ENCODE measurements around the gene CNOT11.

DNA sequence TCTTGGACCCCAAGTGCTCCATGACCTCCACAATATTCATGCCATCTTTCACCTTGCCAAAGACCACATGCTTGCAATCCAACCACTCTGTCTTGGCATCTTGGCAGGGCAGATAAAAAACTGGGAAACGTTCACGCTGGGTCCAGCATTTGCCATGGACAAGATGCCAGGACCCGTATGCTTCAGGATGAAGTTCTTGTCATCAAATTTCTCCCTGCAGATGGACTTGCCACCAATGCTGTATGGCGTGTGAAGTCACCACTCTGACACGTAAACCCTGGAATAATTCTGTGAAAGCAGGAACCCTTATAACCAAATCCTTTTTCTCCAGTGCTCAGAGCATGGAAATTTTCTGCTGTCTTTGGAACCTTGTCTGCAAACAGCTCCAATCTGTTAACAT is 21.5 kb downstream of the CNOT11 start:
- TF ChIP-seq, protein P1, sequence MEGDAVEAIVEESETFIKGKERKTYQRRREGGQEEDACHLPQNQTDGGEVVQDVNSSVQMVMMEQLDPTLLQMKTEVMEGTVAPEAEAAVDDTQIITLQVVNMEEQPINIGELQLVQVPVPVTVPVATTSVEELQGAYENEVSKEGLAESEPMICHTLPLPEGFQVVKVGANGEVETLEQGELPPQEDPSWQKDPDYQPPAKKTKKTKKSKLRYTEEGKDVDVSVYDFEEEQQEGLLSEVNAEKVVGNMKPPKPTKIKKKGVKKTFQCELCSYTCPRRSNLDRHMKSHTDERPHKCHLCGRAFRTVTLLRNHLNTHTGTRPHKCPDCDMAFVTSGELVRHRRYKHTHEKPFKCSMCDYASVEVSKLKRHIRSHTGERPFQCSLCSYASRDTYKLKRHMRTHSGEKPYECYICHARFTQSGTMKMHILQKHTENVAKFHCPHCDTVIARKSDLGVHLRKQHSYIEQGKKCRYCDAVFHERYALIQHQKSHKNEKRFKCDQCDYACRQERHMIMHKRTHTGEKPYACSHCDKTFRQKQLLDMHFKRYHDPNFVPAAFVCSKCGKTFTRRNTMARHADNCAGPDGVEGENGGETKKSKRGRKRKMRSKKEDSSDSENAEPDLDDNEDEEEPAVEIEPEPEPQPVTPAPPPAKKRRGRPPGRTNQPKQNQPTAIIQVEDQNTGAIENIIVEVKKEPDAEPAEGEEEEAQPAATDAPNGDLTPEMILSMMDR (IDR thresholded peaks at IDR 0.05; ENCODE audit: low read length), result no peak
- TF ChIP-seq EZH2phosphoT487 (IDR thresholded peaks at IDR 0.05; ENCODE audit: low read length), result no peak
